Retina (tissue), 1 donor: ENCODE measurements around the gene TP63.

Experiments
- DNase-seq: peaks from one replicate; pipeline ENCODE4 v3.0.0-alpha.2; 2016

TP63 gene

DNA sequence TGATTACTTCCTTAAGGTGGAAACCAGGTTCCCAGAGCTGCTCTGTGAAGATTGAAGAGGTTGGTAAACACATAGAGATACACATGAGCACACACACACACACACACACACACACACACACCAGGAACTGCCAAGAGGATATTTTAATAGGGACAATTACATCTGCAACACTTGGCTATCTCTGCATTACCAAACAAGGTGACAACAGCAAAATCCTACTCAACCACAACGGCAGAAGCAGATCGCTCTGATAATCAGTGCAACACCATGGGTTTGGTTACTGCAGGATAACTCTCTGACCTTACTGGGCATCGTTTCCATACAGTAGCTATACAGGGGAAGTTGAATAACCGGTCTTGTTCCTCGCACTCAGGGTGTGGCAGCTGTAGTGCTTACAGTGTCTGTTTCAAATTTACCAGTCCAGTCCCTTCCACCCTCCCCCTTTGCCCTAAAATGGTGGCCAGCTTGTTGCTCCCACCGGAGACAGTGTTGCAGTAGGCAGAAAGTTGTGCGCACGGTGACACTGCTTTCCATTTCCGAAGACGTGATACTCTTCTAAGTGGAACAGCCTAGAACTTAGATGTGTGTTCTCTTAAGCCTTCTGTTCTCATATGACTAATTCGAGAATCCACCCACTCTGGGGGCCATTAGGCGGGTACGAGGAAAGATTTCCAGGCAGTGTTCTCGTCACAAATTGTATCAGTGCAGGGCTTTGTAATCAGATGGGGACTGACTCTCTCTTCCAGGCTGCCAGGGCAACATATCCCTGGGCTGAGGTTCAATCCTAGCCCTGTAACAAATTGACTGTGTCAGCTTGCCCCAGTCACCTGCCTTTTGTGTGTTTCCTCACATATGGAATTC is 313.3 kb downstream of the TP63 start:
- no peak for DNase-seq

- no peak for DNase-seq
Observed at GRCh38 chr3:189945935-189946709, 314.9 kb downstream of the TP63 start.
